HG02981 (cell line): ENCODE data around the gene C1orf94.

ENCODE experiments used
- ATAC-seq: cut with Tn5 transposase; IDR thresholded peaks from one replicate; pipeline ENCODE4 v1.9.1; 2021; ENCODE audit warnings: mild to moderate bottlenecking, moderate library complexity; ENCODE audit not compliant: unreplicated experiment

C1orf94 gene

GRCh38 chr1:34250342-34250741 is 73.6 kb downstream of the C1orf94 start:
- ATAC-seq: no peak

GRCh38 chr1:34262023-34262853 is 85.5 kb downstream of the C1orf94 start:
- no peak for ATAC-seq

- ATAC-seq: no peak
These were observed 86.2 kb downstream of the C1orf94 start for GRCh38 chr1:34262921-34263320.

DNA sequence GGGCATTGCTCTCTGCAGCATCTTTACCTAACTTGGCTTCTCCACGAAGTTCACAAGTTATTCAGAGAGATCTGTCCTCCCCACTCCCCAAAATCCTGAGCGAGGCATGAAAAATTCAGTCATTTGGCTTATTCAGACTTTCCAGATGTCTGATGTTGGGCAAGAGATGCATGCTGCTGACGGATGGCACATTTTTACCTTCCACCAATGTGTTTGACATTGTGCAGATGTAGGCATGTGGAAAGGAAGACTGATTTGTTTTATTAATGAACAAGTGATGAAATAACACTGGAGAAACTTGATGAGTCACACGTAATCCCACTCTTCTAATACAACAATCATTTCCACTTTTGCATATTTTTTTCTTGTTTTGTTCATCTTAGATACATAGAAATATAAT is 86.7 kb downstream of the C1orf94 start:
- ATAC-seq: no peak

- ATAC-seq: no peak
These were observed 88.7 kb downstream of the C1orf94 start for GRCh38 chr1:34265396-34265795.

- ATAC-seq: no peak
These were observed 89.6 kb downstream of the C1orf94 start for GRCh38 chr1:34266127-34266951.

- no peak for ATAC-seq
These were observed 90.6 kb downstream of the C1orf94 start for GRCh38 chr1:34267326-34267725.

DNA sequence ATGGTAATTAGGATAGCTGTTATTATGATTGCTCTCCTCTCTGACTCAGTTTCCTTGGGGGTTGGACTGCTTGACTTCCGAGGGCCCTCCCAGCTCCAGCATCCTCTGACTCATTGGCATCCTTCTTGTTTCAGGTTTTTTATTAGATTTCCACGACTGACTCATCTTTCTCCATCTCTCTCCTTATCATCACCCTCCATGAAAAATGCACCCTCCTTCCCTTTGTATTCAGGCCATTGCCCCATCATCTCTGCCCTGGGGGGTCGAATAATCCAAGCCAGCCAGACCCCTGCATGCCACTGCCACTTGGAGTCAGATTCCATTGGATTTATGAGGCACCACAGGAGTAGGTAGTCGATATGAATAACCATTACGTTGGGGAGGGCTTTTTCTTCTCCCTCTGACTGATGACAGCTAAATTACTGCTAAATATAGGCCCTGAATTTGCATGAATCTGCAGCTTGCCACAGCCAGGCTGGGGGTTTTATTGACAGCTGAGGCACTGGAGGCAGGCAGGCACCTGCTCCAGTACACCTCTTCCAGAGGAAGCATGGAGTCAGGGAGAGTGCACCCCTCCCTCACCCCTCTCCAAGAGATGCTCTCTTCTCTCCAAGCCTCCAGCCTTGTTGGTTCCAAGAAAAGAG is 91.7 kb downstream of the C1orf94 start:
- no peak for ATAC-seq
